GOT3 (cell line): ENCODE data around the gene RNF181.
"Not testable (repeated sequence)": the region's sequence is repeated elsewhere in the genome, so short reads cannot be mapped to it uniquely, and the experiment has no call there.

Experiments used
- DNase-seq: peaks from one replicate; lab custom pipeline; 2025; ENCODE audit warnings: mixed read lengths; lab: John Stamatoyannopoulos, UW

The RNF181 gene

GRCh38 chr2:85596486-85597143 lies 1.1 kb downstream of the RNF181 start:
- DNase-seq: no peak

- no peak for DNase-seq
Observed at GRCh38 chr2:85597241-85597640, 1.7 kb downstream of the RNF181 start.

DNA sequence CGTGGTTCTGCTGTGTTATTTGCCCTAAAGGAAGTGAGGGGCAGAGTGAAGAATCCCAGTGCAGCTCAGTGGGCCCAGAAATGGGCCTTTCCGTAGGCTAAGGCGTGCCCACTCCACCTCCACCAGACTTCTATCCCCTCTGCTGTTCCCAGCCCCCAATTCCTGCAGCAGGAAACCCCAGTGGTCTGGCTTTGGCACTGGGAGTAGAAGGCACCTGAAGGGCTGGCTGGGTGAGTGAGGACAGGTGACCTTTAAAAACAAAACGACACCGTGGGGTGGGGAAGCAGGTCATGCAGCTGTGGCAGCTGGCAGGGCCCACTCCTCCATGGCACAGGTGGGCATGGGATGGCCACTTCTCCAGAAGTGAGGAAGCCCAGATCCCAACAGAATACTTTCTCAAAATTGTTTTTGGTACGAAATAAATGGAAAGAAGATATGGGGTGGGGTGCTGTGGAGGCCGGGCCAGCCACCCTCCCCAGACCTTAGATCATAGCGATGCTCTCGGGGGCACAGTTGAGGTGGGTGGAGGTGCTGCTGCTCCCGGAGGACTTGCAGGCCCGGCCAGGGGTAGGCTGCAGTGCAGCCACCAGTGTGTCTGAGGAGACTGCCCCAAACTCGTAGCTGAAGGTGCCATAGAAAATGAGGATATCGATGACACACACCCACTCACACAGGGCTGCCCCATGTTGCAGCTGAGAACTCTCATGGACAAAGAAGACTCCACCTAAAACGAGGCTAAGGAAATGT lies 3.2 kb downstream of the RNF181 start:
- no peak for DNase-seq

GRCh38 chr2:85599468-85600234 lies 4.1 kb downstream of the RNF181 start:
- no peak for DNase-seq

GRCh38 chr2:85600235-85600575 lies 4.7 kb downstream of the RNF181 start:
- DNase-seq: no peak

GRCh38 chr2:85600951-85601770 lies 5.6 kb downstream of the RNF181 start:
- DNase-seq: no peak

DNA sequence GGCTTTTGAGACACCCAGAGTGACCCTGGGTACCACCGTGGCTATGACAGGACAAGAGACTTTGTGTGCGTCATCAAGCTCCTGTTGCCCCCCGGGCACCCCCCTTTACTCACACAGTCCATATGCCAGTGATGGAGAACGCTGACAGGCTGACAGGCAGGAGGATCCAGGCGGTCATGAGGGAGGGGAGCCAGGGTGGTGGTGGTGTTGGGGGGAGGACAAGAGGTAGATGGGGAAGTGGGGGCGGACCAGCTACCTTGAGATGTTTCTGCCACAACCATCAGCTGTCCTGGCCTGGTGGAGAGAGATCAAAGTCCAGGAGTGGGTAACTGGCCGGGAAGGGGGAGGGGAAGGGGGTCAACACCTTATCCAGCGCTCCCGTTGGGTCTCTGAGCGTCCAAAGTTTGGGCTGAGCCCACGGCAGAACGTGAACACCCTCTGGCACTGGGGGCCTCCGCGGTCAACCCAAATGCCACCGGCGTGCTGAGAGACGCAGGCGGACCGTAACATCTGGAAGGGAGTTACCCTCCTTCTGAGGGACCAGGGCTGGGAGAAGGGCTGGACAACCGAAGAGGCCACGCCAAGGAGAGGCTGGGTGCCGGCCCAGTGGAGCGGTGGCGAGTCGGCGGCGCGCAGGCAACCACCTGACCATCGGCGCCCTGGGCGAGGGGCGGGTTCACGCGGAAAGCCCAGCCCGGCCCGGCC lies 6.4 kb downstream of the RNF181 start:
- no peak for DNase-seq

GRCh38 chr2:85602476-85603234 lies 7.1 kb downstream of the RNF181 start, which contains the start of gene TMEM150A:
Gene TMEM150A, minus strand, starts transcription at chr2:85602698. Its CDS starts 750 bp downstream, at chr2:85601948.
- DNase-seq: peak; percentile 77

DNA sequence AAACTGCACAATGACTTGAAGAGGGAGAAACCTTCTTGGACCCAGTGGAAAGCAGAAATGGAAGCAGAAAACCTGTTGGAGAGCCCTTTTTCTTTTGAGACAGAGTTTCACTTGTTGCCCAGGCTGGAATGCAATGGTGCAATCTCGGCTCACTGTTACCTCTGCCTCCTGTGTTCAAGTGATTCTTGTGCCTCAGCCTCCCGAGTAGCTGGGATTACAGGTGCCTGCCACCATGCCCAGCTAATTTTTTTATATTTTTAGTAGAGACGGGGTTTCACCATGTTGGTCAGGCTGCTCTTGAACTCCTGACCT lies 8.5 kb downstream of the RNF181 start:
- DNase-seq: not testable (repeated sequence)

GRCh38 chr2:85604568-85605339 lies 9.2 kb downstream of the RNF181 start:
- DNase-seq: no peak

- DNase-seq: no peak
Observed at GRCh38 chr2:85605406-85606115, 10.0 kb downstream of the RNF181 start.

- no peak for DNase-seq
Observed at GRCh38 chr2:85606116-85606455, 10.5 kb downstream of the RNF181 start.

DNA sequence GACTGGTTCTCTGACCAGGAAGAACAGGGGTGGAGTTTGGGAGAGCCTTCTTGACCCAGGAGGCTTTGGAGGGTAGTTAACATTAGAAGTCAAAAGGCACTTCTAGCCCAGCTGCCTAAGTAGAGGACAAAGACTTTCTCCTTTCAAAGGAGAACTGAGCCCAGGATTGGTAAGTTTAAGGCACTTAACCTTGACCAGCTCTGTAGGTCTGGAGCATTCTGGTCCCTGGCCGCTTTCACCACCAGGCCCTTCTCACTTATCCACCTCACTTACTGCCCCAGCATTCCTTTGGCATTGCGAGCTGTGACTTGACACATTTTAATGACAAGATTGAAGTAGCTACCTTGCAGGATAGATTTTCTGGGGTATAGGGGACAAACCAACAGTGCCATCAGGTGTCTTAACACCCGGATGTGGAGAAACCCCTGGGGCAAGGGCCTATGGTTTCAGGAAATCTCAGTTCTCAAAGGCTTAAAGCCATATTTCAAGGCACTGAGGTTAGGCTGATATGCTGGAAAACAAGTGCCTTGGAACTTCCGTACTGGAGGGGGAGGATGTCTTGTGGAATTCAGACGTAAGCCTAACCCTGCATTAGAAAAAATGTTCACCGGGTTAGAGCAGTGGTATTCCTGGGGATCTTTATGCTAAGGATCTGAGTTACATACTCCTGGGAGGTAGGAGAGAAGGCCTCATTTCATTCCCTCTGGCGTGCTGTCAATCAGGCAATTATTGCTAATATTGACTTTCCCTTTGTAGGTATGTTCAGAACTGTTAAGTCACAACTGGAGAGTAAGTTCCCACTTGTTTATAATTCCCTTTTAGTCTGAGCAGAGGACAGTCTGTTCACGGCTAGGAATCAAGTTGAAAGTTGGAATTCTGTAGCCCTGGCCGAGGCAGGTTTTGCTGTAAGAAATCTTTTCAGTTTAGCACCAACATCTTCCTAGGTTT lies 12.0 kb downstream of the RNF181 start:
- no peak for DNase-seq

GRCh38 chr2:85611217-85611704 lies 15.7 kb downstream of the RNF181 start:
- DNase-seq: no peak

GRCh38 chr2:85611705-85612587 lies 16.4 kb downstream of the RNF181 start, which contains the start of gene C2orf68:
Gene C2orf68, minus strand, starts transcription at chr2:85612066. Its CDS starts 82 bp downstream, at chr2:85611984.
- DNase-seq: peak; percentile 59

DNA sequence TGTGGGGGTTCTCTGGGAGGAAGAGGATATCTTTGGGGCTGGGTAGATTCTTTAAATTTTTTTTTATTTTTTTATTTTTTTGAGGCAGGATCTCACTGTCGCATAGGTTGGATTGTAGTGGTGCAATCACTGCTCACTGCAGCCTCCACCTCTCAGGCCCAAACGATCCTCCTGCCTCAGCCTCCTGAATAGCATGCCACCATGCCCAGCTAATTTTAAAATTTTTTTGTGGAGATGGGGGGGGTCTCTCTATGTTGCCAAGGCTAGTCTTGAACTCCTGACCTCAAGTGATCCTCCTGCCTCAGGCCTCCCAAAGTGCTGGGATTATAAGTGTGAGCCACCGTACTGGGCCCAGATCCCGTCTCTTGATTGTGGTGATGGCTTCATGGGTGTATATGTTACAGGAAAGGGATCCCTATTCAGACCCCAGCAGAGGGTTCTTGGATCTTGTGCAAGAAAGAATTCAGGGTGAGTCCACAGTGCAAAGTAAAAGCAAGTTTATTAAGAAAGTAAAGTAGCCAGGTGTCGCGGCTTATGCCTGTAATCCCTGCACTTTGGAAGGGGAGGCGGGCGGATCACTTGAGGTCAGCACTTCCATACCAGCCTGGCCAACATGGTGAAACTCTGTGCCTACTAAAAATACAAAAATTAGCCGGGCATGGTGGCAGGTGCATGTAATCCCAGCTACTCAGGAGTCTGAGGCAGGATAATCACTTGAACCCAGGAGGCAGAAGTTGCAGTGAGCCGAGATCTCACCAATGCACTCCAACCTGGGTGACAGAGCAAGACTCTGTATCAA lies 18.4 kb downstream of the RNF181 start:
- no peak for DNase-seq
